ENCODE measurements around the gene ZDHHC11.
A peak's percentile ranks its signal among the peaks of the same experiment; 100 is the strongest.

Gene ZDHHC11

GRCh38 chr5:858726-859125 lies 7.9 kb upstream of the ZDHHC11 start:
- no peak overlapping the region for H3K27ac ChIP-seq (ENCODE audit: low read length, poor library complexity, severe bottlenecking)

GRCh38 chr5:856531-857425 lies 6.0 kb upstream of the ZDHHC11 start:
- 96% methylated on average over 16 of the region's 16 CpGs for WGBS
- no peak overlapping the region for H2AK5ac ChIP-seq (ENCODE audit: low read length, severe bottlenecking)

More at GRCh38 chr5:858726-859125, 7.9 kb upstream of the ZDHHC11 start:
- Histone ChIP-seq H2BK15ac (ENCODE audit: low read depth, poor library complexity, severe bottlenecking) (no peak overlapping the region), H4K8ac (ENCODE audit: low read length) (no peak overlapping the region), H2BK120ac (ENCODE audit: low read depth, low read length) (no peak overlapping the region), H3K14ac (ENCODE audit: low read length in 2 of 2) (no peak overlapping the region), H3K27me3 (ENCODE audit: control insufficient read depth in 1 of 2, insufficient read depth in 1 of 2, low read length in 2 of 2) (peaks cover 0 to 10% of the 10 kb centered on the region in 2 experiments), H3K9ac (ENCODE audit: low read length) (no peak overlapping the region), H2BK12ac (ENCODE audit: low read length in 2 of 2) (no peak overlapping the region), H2AK5ac (ENCODE audit: low read length, severe bottlenecking) (no peak overlapping the region), H3K18ac (ENCODE audit: low read depth in 1 of 2, low read length in 2 of 2) (no peak overlapping the region), H2AFZ (ENCODE audit: low read depth, low read length) (no peak overlapping the region), H3K23ac (ENCODE audit: low read length in 2 of 2) (no peak overlapping the region), H4K91ac (ENCODE audit: low read length) (no peak overlapping the region), H2BK5ac (ENCODE audit: low read depth, low read length, poor library complexity, severe bottlenecking) (no peak overlapping the region), H3K36me3 (ENCODE audit: control insufficient read depth in 1 of 2, insufficient read depth in 2 of 2, low read depth in 1 of 2, low read length in 2 of 2) (peaks cover 18 to 43% of the 10 kb centered on the region in 2 experiments), H3K4me2 (ENCODE audit: low read length, poor library complexity, severe bottlenecking) (no peak overlapping the region), H3K9me3 (ENCODE audit: control insufficient read depth, low read length) (no peaks in the 10 kb centered on the region), H3K4ac (ENCODE audit: low read depth in 1 of 2, low read length in 2 of 2) (no peak overlapping the region), H3K4me3 (ENCODE audit: insufficient read depth in 1 of 2, low read depth in 1 of 2, low read length in 2 of 2) (no peak overlapping the region), H3K79me1 (replicated peaks; ENCODE audit: low read length, poor library complexity, severe bottlenecking) (peaks cover 4% of the 10 kb centered on the region), H3K4me1 (ENCODE audit: control insufficient read depth, insufficient read depth, low read depth, low read length) (peaks cover 20% of the 10 kb centered on the region)
- WGBS = 91% methylated on average over 11 of the region's 11 CpGs
- no peak for DNase-seq

GRCh38 chr5:855771-856530 lies 5.2 kb upstream of the ZDHHC11 start:
- Histone ChIP-seq H2AFZ (ENCODE audit: low read depth, low read length) (no peak overlapping the region), H2BK5ac (ENCODE audit: low read depth, low read length, poor library complexity, severe bottlenecking) (no peak overlapping the region), H4K91ac (ENCODE audit: low read length) (no peak overlapping the region), H2AK5ac (ENCODE audit: low read length, severe bottlenecking) (no peak overlapping the region), H3K4ac (ENCODE audit: low read depth in 1 of 2, low read length in 2 of 2) (no peak overlapping the region), H3K36me3 (ENCODE audit: control insufficient read depth in 1 of 2, insufficient read depth in 2 of 2, low read depth in 1 of 2, low read length in 2 of 2) (peaks cover 0 to 17% of the 10 kb centered on the region in 2 experiments), H3K4me2 (ENCODE audit: low read length, poor library complexity, severe bottlenecking) (no peak overlapping the region), H3K23ac (ENCODE audit: low read length in 2 of 2) (no peak overlapping the region), H3K27me3 (ENCODE audit: control insufficient read depth in 1 of 2, insufficient read depth in 1 of 2, low read length in 2 of 2) (peaks cover 4 to 36% of the 10 kb centered on the region in 2 experiments), H3K4me3 (ENCODE audit: insufficient read depth in 1 of 2, low read depth in 1 of 2, low read length in 2 of 2) (no peak overlapping the region), H3K9ac (ENCODE audit: low read length) (no peak overlapping the region), H3K79me1 (replicated peaks; ENCODE audit: low read length, poor library complexity, severe bottlenecking) (no peaks in the 10 kb centered on the region), H3K18ac (ENCODE audit: low read depth in 1 of 2, low read length in 2 of 2) (no peak overlapping the region), H3K4me1 (ENCODE audit: control insufficient read depth, insufficient read depth, low read depth, low read length) (peaks cover 2% of the 10 kb centered on the region), H2BK12ac (ENCODE audit: low read length in 2 of 2) (no peak overlapping the region), H3K14ac (ENCODE audit: low read length in 2 of 2) (peak overlapping the region in 1 of 2 experiments; percentile 87), H4K8ac (ENCODE audit: low read length) (no peak overlapping the region), H3K9me3 (ENCODE audit: control insufficient read depth, low read length) (no peaks in the 10 kb centered on the region), H2BK120ac (ENCODE audit: low read depth, low read length) (no peak overlapping the region), H2BK15ac (ENCODE audit: low read depth, poor library complexity, severe bottlenecking) (no peak overlapping the region), H3K27ac (ENCODE audit: low read length, poor library complexity, severe bottlenecking) (no peak overlapping the region)
- WGBS = 93% methylated on average over 21 of the region's 21 CpGs
- DNase-seq = peak; percentile 7

More at GRCh38 chr5:856531-857425, 6.0 kb upstream of the ZDHHC11 start:
- Histone ChIP-seq H2BK120ac (ENCODE audit: low read depth, low read length) (no peak overlapping the region), H2BK12ac (ENCODE audit: low read length in 2 of 2) (no peak overlapping the region), H4K8ac (ENCODE audit: low read length) (no peak overlapping the region), H2BK15ac (ENCODE audit: low read depth, poor library complexity, severe bottlenecking) (no peak overlapping the region), H3K9me3 (ENCODE audit: control insufficient read depth, low read length) (no peaks in the 10 kb centered on the region), H2BK5ac (ENCODE audit: low read depth, low read length, poor library complexity, severe bottlenecking) (no peak overlapping the region), H3K18ac (ENCODE audit: low read depth in 1 of 2, low read length in 2 of 2) (no peak overlapping the region), H2AFZ (ENCODE audit: low read depth, low read length) (no peak overlapping the region), H3K79me1 (replicated peaks; ENCODE audit: low read length, poor library complexity, severe bottlenecking) (no peaks in the 10 kb centered on the region), H3K14ac (ENCODE audit: low read length in 2 of 2) (peak overlapping the region in 1 of 2 experiments; percentile 87), H3K4ac (ENCODE audit: low read depth in 1 of 2, low read length in 2 of 2) (no peak overlapping the region), H4K91ac (ENCODE audit: low read length) (no peak overlapping the region), H3K36me3 (ENCODE audit: control insufficient read depth in 1 of 2, insufficient read depth in 2 of 2, low read depth in 1 of 2, low read length in 2 of 2) (peaks cover 0 to 24% of the 10 kb centered on the region in 2 experiments), H3K27ac (ENCODE audit: low read length, poor library complexity, severe bottlenecking) (no peak overlapping the region), H3K4me3 (ENCODE audit: insufficient read depth in 1 of 2, low read depth in 1 of 2, low read length in 2 of 2) (no peak overlapping the region), H3K23ac (ENCODE audit: low read length in 2 of 2) (peak overlapping the region in 1 of 2 experiments; percentile 94), H3K4me1 (ENCODE audit: control insufficient read depth, insufficient read depth, low read depth, low read length) (peaks cover 8% of the 10 kb centered on the region), H3K9ac (ENCODE audit: low read length) (no peak overlapping the region), H3K4me2 (ENCODE audit: low read length, poor library complexity, severe bottlenecking) (no peak overlapping the region), H3K27me3 (ENCODE audit: control insufficient read depth in 1 of 2, insufficient read depth in 1 of 2, low read length in 2 of 2) (peaks cover 4 to 28% of the 10 kb centered on the region in 2 experiments)
- no peak for DNase-seq

Measured in mesenchymal stem cell (in vitro differentiated cells and primary cell).